Gastrocnemius medialis (tissue), 4 donors: ENCODE results near the gene EIPR1.

Experiments used
- CTCF ChIP-seq, 5 experiments: fragments of 450-650 bp in 3 of 5; fragments of 200-600 bp in 2 of 5; sonication (generic) in 2 of 5; IDR thresholded peaks in 4 of 5; conservative IDR thresholded peaks in 1 of 5; 1 replicate in 4 of 5; 2 replicates in 1 of 5; pipeline ENCODE4 v1.5.1; 2016 to 2019; ENCODE audit warnings: antibody characterized with exemption in 5 of 5, mild to moderate bottlenecking in 3 of 5, moderate library complexity in 3 of 5
- POLR2A ChIP-seq, 2 donors: fragments of 450-650 bp; IDR thresholded peaks; one replicate each; pipeline ENCODE4 v1.6.1; 2017; ENCODE audit warnings: antibody characterized with exemption in 2 of 2, mild to moderate bottlenecking in 2 of 2, moderate library complexity in 2 of 2

- TF ChIP-seq CTCF (IDR thresholded peaks at IDR 0.05 in 4 of 5, conservative IDR thresholded peaks at IDR 0.05 in 1 of 5) (no peak), POLR2A (IDR thresholded peaks at IDR 0.05) (no peak)
Measured at GRCh38 chr2:3288470-3289170, 89.0 kb downstream of the EIPR1 start.
